Measurements from ENCODE around the gene ADH6.

DNA sequence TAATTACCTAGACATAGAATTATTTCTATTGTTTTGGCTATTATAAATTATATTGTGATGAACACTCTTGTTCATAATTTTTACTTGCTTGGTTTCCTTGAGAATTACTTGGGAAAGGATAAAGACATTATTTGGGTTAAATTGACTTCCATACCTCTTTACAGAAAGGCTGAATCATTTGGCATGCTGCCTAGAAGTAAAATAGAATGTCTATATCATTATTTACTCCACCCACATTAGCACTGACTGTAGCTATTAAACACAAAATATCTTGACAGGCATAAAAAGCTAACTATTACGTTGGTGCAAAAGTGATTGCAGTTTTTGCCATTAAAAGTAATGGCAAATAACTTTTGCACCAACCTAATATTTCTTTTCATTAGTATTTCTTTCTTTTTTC lies 29.7 kb upstream of the ADH6 start:
- TF ChIP-seq SMC3 (IDR thresholded peaks at IDR 0.05; ENCODE audit: low read depth, low read length) (no peak), MEF2A (IDR thresholded peaks at IDR 0.05; ENCODE audit: borderline replicate concordance, low read depth) (no peak)
- TF ChIP-seq, protein P1, sequence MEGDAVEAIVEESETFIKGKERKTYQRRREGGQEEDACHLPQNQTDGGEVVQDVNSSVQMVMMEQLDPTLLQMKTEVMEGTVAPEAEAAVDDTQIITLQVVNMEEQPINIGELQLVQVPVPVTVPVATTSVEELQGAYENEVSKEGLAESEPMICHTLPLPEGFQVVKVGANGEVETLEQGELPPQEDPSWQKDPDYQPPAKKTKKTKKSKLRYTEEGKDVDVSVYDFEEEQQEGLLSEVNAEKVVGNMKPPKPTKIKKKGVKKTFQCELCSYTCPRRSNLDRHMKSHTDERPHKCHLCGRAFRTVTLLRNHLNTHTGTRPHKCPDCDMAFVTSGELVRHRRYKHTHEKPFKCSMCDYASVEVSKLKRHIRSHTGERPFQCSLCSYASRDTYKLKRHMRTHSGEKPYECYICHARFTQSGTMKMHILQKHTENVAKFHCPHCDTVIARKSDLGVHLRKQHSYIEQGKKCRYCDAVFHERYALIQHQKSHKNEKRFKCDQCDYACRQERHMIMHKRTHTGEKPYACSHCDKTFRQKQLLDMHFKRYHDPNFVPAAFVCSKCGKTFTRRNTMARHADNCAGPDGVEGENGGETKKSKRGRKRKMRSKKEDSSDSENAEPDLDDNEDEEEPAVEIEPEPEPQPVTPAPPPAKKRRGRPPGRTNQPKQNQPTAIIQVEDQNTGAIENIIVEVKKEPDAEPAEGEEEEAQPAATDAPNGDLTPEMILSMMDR (IDR thresholded peaks at IDR 0.05) = no peak

Data from SK-N-SH (cell line).